NAMALWA (cell line): ENCODE measurements around the gene NRXN3.
"Not testable (repeated sequence)": the region's sequence is repeated elsewhere in the genome, so short reads cannot be mapped to it uniquely, and the experiment has no call there.

Source experiments
- DNase-seq: peaks from one replicate; pipeline ENCODE4 v3.0.0-alpha.2; 2015; ENCODE audit warnings: low spot score

NRXN3 gene

DNA sequence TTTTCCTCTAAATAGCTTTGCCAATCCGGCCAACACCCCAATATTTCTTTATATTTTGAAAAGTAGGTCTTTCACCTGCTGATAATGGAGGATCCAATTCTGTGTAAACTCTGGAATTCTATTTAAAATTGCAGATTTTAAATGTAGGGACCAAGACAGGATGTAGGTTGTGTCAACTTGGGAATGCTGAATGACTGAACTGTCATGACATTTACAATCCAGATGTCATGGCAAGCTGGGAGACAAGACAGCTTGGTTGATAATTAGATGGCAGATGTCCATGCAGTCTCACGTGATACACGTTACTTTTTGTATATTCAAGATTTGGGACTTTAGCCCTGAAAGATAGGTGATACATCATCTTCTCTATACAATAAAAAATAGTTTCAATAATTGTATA lies 1564.0 kb downstream of the NRXN3 start:
- no peak for DNase-seq

DNA sequence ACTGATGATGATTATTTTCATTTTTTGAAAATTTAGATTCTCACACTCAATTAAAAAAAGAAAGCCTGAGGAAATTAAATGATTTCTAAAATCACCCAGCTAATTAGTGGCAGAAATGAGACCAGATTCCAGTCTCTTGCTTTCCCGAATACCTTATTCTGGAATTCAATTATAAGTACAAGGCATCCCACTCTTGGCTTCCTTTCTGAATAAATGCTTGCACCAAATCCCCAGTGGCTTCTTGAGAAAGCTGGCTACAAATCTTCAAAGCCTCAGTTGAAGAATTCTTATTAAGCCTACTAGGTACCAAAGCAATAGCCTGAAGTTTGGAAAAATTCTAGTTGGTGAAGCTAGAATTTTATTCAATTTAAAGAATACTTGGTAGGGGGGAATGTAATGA lies 1564.5 kb downstream of the NRXN3 start:
- no peak for DNase-seq

DNA sequence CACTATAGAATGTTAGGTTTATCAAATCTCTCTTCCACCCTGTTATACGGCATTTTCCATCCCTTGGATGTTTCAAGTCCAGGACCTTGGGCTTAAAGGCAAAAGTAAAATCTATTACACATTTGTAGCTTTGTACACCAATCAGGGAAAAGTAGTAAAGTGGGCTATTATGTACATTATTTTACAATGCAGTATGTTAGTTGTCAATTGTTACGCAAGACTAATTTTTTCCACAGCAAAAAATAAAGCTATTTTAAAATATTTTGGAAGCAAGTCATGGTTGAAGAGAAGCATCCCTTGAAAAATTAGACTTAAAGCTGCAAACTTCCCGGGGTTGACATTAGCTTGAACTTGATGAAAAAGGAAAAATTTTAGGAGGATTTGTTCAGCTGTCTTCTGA lies 1564.9 kb downstream of the NRXN3 start:
- no peak for DNase-seq

GRCh38 chr14:79740066-79740601 lies 1570.0 kb downstream of the NRXN3 start:
- DNase-seq: no peak

DNA sequence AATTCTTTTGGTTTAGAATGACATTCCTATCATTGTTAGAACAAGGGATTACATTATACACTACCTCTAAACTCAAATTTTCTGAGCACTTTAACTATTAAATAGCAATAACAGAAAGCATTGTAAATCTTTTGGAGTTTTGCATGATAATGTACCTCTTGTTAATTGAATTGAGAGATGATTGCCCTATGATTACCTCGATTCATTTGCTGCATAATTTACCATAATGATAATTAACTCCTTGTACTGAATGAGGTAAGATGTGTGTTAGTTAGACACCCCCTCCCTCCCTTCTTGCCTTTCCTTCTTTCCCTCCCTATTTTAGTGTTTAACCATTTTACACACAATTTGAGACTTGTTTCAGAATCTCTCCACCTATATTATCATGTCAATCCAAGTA lies 1572.0 kb downstream of the NRXN3 start:
- DNase-seq: no peak

GRCh38 chr14:79745046-79745445 lies 1574.9 kb downstream of the NRXN3 start:
- DNase-seq: no peak

DNA sequence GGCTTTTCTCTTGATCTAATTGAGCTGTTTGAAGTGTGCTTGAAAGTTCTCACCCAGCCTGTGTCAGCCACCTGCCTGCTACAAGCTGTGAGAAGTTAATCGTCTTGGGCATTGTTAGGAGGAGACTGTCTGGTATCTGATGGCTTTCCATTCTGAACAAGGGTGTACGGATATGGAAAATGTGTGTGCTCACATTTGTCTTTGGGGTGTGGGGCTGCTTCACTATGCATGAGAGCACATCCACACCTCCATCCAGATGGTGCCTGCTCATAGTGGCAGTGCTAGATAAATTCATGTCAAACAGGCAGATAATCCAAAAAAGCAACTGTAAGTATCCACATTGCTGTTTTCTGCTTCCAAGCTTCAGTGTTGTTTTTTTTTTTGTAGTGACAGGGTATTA lies 1578.9 kb downstream of the NRXN3 start:
- DNase-seq: no peak

DNA sequence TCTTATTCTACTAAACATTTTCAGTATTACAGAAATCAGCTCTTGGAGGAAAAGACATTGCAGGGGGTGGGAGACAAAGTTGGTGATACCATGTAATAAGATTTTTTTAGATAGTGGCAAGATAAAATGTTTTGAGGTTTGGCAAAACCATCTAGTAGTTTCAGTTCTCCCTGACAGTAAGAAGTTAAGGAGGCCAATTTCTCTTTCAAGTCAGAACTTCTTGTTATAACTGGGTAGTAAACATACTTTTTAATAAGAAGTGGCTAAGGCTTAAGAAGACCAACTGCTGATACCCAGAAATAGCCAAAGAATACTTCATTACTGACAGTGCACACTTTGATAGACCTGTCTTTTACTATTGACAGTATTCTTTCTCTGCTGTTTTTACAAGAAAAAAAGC lies 1588.8 kb downstream of the NRXN3 start:
- DNase-seq: no peak

- DNase-seq: no peak
Measured at GRCh38 chr14:79764323-79764722, 1594.2 kb downstream of the NRXN3 start.

- DNase-seq: no peak
Measured at GRCh38 chr14:79766511-79766910, 1596.3 kb downstream of the NRXN3 start.

DNA sequence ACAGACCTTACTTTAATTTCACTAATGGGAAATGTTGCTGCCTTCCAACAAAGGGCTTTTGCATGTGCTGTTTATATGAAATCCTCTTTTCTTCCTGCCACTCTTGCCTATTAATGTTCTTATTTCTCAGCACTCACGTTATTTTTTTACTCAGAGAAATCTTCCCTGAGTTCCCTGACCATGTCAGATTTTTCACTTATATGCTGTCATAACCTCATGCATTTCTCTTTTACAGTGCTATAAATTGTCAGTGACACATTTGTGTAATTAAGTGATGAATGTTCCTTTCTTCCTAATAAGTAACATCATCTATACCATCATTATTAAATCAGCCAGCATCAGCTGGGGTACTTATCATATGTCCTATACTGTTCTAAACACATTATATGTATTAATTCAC lies 1597.1 kb downstream of the NRXN3 start:
- DNase-seq: no peak

- DNase-seq: not testable (repeated sequence)
Measured at GRCh38 chr14:79767721-79768120, 1597.5 kb downstream of the NRXN3 start.

- DNase-seq: no peak
Measured at GRCh38 chr14:79781882-79782281, 1611.7 kb downstream of the NRXN3 start.

DNA sequence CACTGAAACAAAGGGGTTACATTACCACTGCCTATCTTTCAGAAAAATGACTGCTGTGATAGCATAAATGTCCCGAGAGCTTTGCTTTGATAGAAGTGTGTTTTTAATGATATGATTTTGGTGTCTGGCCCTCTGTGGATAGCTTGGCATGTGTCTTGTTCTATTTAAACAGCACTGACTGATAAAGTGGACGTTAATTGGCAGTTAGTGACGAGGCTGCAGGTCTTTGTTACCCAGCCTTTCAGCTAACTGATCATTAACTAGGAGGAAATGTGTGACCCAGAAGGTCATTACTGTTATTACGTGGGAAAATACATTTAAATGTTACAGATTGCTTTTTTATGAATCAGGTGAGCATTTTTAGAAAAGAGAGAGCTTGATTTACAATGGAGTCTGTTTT lies 1612.9 kb downstream of the NRXN3 start:
- DNase-seq: no peak

- DNase-seq: no peak
Measured at GRCh38 chr14:79786522-79786921, 1616.3 kb downstream of the NRXN3 start.

- DNase-seq: no peak
Measured at GRCh38 chr14:79788346-79788745, 1618.2 kb downstream of the NRXN3 start.

DNA sequence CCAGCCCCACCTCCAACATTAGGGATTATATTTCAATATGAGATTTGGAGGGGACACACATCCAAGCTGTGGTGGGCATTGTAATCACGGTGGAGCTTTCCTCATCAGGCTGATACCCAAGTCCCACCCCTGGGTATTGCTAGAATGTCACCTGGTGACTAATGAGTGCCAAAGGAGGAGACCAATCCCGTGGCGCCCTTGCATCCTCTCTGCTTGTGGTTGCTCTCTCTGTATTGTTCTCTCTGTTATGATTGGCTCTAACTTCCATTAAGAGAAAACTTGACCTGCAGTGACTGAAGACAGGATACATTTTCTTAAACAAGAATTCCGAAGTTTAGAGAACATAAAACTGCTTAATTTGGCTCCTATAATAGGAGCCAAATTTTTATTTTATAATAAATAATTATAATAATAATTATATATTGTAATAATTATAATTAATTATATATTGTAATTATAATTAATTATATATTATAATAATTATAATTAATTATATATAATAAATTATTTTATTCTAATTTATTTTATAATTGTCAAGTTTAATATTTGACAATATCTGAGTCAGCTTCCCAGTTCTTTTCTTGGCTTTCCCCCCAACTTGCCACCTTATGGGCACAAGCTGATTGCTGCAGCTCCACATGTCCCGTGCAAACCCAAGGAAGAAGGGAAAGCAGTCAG lies 1621.0 kb downstream of the NRXN3 start:
- no peak for DNase-seq

GRCh38 chr14:79802093-79802492 lies 1631.9 kb downstream of the NRXN3 start:
- no peak for DNase-seq

- no peak for DNase-seq
Measured at GRCh38 chr14:79805636-79806035, 1635.5 kb downstream of the NRXN3 start.

GRCh38 chr14:79809849-79810612 lies 1639.9 kb downstream of the NRXN3 start:
- DNase-seq: peak; percentile 33

- DNase-seq: no peak
Measured at GRCh38 chr14:79820866-79821535, 1650.8 kb downstream of the NRXN3 start.

GRCh38 chr14:79822034-79822433 lies 1651.9 kb downstream of the NRXN3 start:
- DNase-seq: no peak

DNA sequence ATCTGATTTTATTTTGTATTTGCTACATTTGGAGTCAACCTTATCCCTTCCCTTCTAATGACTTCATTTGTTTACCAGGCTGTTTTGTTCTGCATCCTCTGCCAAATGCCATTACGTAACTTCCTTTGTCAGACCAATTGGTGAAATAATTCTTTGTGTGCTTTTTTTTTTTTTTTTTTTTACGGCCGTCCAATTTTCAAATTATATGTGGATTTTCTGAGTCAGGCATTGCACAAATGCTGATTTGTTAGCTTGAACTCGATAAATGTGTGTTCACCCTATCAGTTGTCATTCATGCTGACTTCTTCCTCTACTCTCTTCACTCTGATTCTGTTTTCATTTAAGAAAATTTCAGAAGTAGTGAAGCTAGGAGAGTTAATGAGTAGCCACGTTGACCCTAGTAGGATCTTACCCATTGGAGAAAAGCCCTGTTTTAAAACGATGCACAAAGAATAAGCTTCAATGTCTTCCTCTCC lies 1654.9 kb downstream of the NRXN3 start:
- no peak for DNase-seq
